Measurements from ENCODE around the gene RXRA.

The RXRA gene

GRCh38 chr9:134336924-134337323 is 10.7 kb downstream of the RXRA start:
- no peaks in the 10 kb centered on the region for H3K27me3 ChIP-seq
- no peak overlapping the region for H3K4me3 ChIP-seq (ENCODE audit: low read depth in 1 of 2, low read length in 1 of 2)
- peaks cover 45 to 86% of the 10 kb centered on the region in 2 experiments for H3K4me1 ChIP-seq (ENCODE audit: control insufficient read depth in 1 of 2, insufficient read depth in 1 of 2, low read depth in 1 of 2, low read length in 1 of 2)
- peaks cover 4% of the 10 kb centered on the region for H3K36me3 ChIP-seq
- H3K9me3 ChIP-seq, result no peaks in the 10 kb centered on the region
- no peak for TF ChIP-seq CTCF (IDR thresholded peaks at IDR 0.05)
- no peak overlapping the region for H3K27ac ChIP-seq

- Histone ChIP-seq H3K36me3 (peaks cover 4% of the 10 kb centered on the region), H3K4me3 (ENCODE audit: low read depth in 1 of 2, low read length in 1 of 2) (no peak overlapping the region), H3K27ac (no peak overlapping the region), H3K27me3 (no peaks in the 10 kb centered on the region), H3K4me1 (ENCODE audit: control insufficient read depth in 1 of 2, insufficient read depth in 1 of 2, low read depth in 1 of 2, low read length in 1 of 2) (peaks cover 51 to 86% of the 10 kb centered on the region in 2 experiments), H3K9me3 (no peaks in the 10 kb centered on the region)
- no peak for TF ChIP-seq CTCF (IDR thresholded peaks at IDR 0.05)
Measured at GRCh38 chr9:134337469-134337868, 11.2 kb downstream of the RXRA start.

GRCh38 chr9:134338394-134339182 is 12.3 kb downstream of the RXRA start:
- peaks cover 4% of the 10 kb centered on the region for H3K36me3 ChIP-seq
- H3K27ac ChIP-seq, result peak overlapping the region; percentile 98
- H3K9me3 ChIP-seq, result no peaks in the 10 kb centered on the region
- H3K4me1 ChIP-seq (ENCODE audit: control insufficient read depth in 1 of 2, insufficient read depth in 1 of 2, low read depth in 1 of 2, low read length in 1 of 2), result peaks cover 62 to 89% of the 10 kb centered on the region in 2 experiments
- no peaks in the 10 kb centered on the region for H3K27me3 ChIP-seq
- peak overlapping the region in 1 of 2 experiments; percentile 21 for H3K4me3 ChIP-seq (ENCODE audit: low read depth in 1 of 2, low read length in 1 of 2)
- TF ChIP-seq CTCF (IDR thresholded peaks at IDR 0.05), result no peak

GRCh38 chr9:134339183-134339806 is 13.0 kb downstream of the RXRA start:
- H3K9me3 ChIP-seq, result no peaks in the 10 kb centered on the region
- peaks cover 67 to 89% of the 10 kb centered on the region in 2 experiments for H3K4me1 ChIP-seq (ENCODE audit: control insufficient read depth in 1 of 2, insufficient read depth in 1 of 2, low read depth in 1 of 2, low read length in 1 of 2)
- no peak for TF ChIP-seq CTCF (IDR thresholded peaks at IDR 0.05)
- H3K36me3 ChIP-seq, result peaks cover 4% of the 10 kb centered on the region
- H3K27ac ChIP-seq, result peak overlapping the region; percentile 98
- H3K27me3 ChIP-seq, result no peaks in the 10 kb centered on the region
- H3K4me3 ChIP-seq (ENCODE audit: low read depth in 1 of 2, low read length in 1 of 2), result peak overlapping the region in 1 of 2 experiments; percentile 60

- no peaks in the 10 kb centered on the region for H3K9me3 ChIP-seq
- H3K4me3 ChIP-seq (ENCODE audit: low read depth in 1 of 2, low read length in 1 of 2), result peak overlapping the region; percentile 40 to 60
- peaks cover 4% of the 10 kb centered on the region for H3K36me3 ChIP-seq
- H3K27me3 ChIP-seq, result no peaks in the 10 kb centered on the region
- H3K27ac ChIP-seq, result peak overlapping the region; percentile 98
- peaks cover 80 to 96% of the 10 kb centered on the region in 2 experiments for H3K4me1 ChIP-seq (ENCODE audit: control insufficient read depth in 1 of 2, insufficient read depth in 1 of 2, low read depth in 1 of 2, low read length in 1 of 2)
- TF ChIP-seq CTCF (IDR thresholded peaks at IDR 0.05), result no peak
Measured at GRCh38 chr9:134340475-134341160, 14.4 kb downstream of the RXRA start.
